OCI-LY1 (cell line): ENCODE data around the gene PAPPA.

ENCODE experiments used
- EZH2 ChIP-seq: fragments of 200-600 bp; sonication (generic), shearing (Covaris generic); IDR thresholded peaks from 2 replicates; pipeline ENCODE4 v1.8.0; 2017; ENCODE audit warnings: borderline replicate concordance, mixed run types, mild to moderate bottlenecking, antibody characterized with exemption, low read length, moderate library complexity, mixed read lengths
- TF ChIP-seq, protein P1 (sequence below): fragments of 200-600 bp; sonication (generic), shearing (Covaris generic); IDR thresholded peaks from 2 replicates; pipeline ENCODE4 v1.5.1; 2017; ENCODE audit warnings: mild to moderate bottlenecking, antibody characterized with exemption, low read length, moderate library complexity, mixed read lengths

DNA sequence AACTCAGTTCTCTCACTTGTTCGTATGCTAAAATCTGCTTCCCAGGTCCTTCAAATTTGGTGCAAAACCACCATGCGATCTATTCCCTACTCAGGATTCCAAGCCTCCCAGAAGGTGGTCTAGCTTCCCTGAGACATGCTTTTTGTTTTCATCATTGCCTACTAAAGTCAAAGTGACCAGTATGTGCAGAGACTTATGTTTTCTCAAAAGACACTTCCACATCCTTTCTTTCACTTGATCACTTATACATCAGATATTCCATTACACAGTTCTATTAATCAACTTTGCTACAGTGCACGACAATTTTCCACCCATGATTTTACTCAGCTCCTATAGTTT is 242.1 kb downstream of the PAPPA start:
- TF ChIP-seq, protein P1, sequence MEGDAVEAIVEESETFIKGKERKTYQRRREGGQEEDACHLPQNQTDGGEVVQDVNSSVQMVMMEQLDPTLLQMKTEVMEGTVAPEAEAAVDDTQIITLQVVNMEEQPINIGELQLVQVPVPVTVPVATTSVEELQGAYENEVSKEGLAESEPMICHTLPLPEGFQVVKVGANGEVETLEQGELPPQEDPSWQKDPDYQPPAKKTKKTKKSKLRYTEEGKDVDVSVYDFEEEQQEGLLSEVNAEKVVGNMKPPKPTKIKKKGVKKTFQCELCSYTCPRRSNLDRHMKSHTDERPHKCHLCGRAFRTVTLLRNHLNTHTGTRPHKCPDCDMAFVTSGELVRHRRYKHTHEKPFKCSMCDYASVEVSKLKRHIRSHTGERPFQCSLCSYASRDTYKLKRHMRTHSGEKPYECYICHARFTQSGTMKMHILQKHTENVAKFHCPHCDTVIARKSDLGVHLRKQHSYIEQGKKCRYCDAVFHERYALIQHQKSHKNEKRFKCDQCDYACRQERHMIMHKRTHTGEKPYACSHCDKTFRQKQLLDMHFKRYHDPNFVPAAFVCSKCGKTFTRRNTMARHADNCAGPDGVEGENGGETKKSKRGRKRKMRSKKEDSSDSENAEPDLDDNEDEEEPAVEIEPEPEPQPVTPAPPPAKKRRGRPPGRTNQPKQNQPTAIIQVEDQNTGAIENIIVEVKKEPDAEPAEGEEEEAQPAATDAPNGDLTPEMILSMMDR, result no peak
- no peak for TF ChIP-seq EZH2
